Vagina (tissue), 2 donors: ENCODE measurements around the gene ENAH.

Experiments
- CTCF ChIP-seq, 3 experiments: fragments of 450-650 bp in 2 of 3; fragments of 200-600 bp in 1 of 3; sonication (generic) in 1 of 3; IDR thresholded peaks; one replicate each; pipeline ENCODE4 v1.5.1; 2017 to 2019; ENCODE audit warnings: antibody characterized with exemption in 3 of 3, mild to moderate bottlenecking in 2 of 3, moderate library complexity in 2 of 3
- POLR2A ChIP-seq, 2 donors: fragments of 450-650 bp; IDR thresholded peaks; one replicate each; pipeline ENCODE4 v1.6.1; 2017; ENCODE audit warnings: antibody characterized with exemption in 2 of 2, mild to moderate bottlenecking in 2 of 2, moderate library complexity in 2 of 2
- POLR2AphosphoS5 ChIP-seq, 2 donors: sonication (generic); formaldehyde crosslinking; IDR thresholded peaks; one replicate each; pipeline ENCODE4 v1.9.0; 2017; ENCODE audit warnings: antibody characterized with exemption in 2 of 2, mild to moderate bottlenecking in 2 of 2, low read depth in 1 of 2; ENCODE audit not compliant: insufficient read depth in 1 of 2

DNA sequence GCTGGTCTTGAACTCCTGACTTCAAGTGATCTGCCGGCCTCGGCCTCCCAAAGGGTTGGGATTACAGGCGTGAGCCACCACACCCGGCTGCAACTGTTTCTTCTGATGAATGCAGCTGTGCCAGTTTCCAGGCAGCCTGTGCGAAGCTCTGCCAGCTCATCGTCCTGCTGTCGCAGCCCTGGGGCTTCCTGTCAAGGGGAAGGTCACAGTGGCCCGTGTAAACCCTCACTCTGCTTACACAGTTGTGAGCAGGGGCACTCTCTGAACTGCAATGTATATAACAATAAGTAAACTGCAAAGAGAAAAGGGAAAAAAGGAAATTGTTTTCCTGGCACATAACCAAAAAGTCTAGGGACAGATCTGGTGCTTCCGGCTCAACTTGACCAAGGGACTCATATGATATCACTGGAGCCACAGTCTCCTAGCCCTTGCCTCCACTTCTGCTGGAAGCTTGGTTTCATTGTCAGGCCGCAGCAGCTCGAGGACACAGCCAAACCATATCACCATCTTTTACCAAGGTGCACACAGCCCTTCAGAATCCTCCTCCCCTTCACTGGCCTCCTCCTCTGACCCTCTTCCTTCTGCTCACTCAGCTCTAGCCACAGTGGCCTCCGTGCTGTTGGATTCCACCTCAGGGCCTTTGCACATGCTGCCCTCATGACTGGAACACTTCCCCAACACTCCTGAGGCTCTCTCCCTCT is 202.3 kb downstream of the ENAH start:
- TF ChIP-seq CTCF (IDR thresholded peaks at IDR 0.05) (no peak), POLR2A (IDR thresholded peaks at IDR 0.05) (no peak), POLR2AphosphoS5 (IDR thresholded peaks at IDR 0.05; ENCODE audit: insufficient read depth in 1 of 2, low read depth in 1 of 2) (peak in 1 of 2 donors; percentile 37)
